PC-9 (cell line): ENCODE data around the gene ATXN1.

ENCODE experiments used
- CTCF ChIP-seq: fragments of 200-600 bp; sonication (generic); conservative IDR thresholded peaks from 2 replicates; pipeline ENCODE4 v1.6.1; 2017; ENCODE audit warnings: mixed run types, antibody characterized with exemption, mild to moderate bottlenecking, moderate library complexity
- EZH2 ChIP-seq: fragments of 200-600 bp; sonication (generic); IDR thresholded peaks from 2 replicates; pipeline ENCODE4 v1.8.0; 2017; ENCODE audit warnings: antibody characterized with exemption, low read depth

- TF ChIP-seq CTCF (no peak), EZH2 (no peak)
Measured at GRCh38 chr6:16570946-16571345, 190.3 kb downstream of the ATXN1 start.
